ENCODE data around the gene EDC3.
"Not testable (repeated sequence)": the region's sequence is repeated elsewhere in the genome, so short reads cannot be mapped to it uniquely, and the experiment has no call there.

EDC3 gene

DNA sequence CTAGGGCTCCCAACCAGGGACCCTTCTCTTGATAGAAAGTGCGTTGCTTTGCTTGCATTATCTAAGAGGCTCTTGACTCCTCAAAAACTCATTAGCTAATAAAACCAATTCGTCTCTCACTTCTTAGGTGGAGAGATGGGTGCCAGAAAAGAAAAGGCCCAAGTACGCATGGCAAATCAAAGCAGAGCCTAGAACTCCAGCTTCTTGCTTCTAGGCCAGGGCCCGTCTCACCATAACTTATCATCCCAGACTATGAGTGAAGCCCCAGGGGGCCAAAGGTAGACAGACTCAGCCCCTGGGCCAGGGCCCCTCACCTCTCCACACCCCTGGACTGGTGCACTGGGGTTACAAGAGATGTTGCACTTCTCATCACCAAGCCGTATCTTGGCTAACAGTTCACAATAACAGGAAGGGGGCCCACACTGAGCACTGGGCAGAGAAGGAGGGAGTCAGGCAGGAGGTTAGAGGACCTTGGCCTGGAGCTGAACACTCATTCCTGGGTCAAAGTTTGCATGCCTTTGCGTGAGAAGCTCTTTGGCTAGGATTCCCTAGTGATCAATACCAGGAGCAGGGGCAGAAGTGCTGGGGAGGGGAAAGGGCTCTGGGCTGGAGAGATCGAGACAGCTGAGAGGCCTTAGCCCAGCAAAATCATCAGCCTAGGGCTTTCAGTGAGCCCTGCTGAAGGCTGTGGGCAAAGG is 34.9 kb upstream of the EDC3 start:
- H3K4me3 ChIP-seq (ENCODE audit: low read depth, low read length) = no peak overlapping the region
- no peak for DNase-seq (ENCODE audit: low read depth, low spot score)
- no peak for TF ChIP-seq CTCF (IDR thresholded peaks at IDR 0.05; ENCODE audit: insufficient read depth, low read length, missing control alignments)
- ChIA-PET CTCF (interaction anchor here (0.9 to 1.1 kb wide), 2 partner anchors 38 to 99 kb away, joined by 3 to 4 read pairs; no protein-coding TSS in a partner anchor), POLR2A (interaction anchor here (0.6 kb wide), 1 partner anchor 306 kb away, joined by 3 read pairs; no protein-coding TSS in a partner anchor)

- DNase-seq (ENCODE audit: low read depth, low spot score); CTCF ChIA-PET; POLR2A ChIA-PET; H3K4me3 ChIP-seq (ENCODE audit: low read depth, low read length): not testable (repeated sequence)
These were observed 33.5 kb upstream of the EDC3 start for GRCh38 chr15:74729372-74729771.

DNA sequence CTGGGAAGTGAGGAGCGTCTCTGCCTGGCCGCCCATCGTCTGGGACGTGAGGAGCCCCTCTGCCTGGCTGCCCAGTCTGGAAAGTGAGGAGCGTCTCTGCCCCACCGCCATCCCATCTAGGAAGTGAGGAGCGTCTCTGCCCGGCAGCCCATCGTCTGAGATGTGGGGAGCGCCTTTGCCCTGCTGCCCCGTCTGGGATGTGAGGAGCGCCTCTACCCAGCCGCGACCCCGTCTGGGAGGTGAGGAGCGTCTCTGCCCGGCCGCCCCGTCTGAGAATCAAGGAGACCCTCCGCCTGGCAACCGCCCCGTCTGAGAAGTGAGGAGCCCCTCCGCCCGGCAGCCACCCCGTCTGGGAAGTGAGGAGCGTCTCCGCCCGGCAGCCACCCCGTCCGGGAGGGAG is 32.9 kb upstream of the EDC3 start:
- POLR2A ChIA-PET = interaction anchor here (0.6 kb wide), 1 partner anchor 212 kb away, joined by 3 read pairs; no protein-coding TSS in a partner anchor
- CTCF ChIA-PET; H3K4me3 ChIP-seq (ENCODE audit: low read depth, low read length); DNase-seq (ENCODE audit: low read depth, low spot score): not testable (repeated sequence)

GRCh38 chr15:74727727-74728126 is 31.9 kb upstream of the EDC3 start:
- H3K4me3 ChIP-seq (ENCODE audit: low read depth, low read length) = no peak overlapping the region
- ChIA-PET POLR2A (interaction anchor here (0.6 kb wide), 1 partner anchor 213 kb away, joined by 3 read pairs; no protein-coding TSS in a partner anchor), CTCF (no interaction called here)
- TF ChIP-seq CTCF (IDR thresholded peaks at IDR 0.05; ENCODE audit: insufficient read depth, low read length, missing control alignments) = no peak
- DNase-seq (ENCODE audit: low read depth, low spot score) = no peak

DNA sequence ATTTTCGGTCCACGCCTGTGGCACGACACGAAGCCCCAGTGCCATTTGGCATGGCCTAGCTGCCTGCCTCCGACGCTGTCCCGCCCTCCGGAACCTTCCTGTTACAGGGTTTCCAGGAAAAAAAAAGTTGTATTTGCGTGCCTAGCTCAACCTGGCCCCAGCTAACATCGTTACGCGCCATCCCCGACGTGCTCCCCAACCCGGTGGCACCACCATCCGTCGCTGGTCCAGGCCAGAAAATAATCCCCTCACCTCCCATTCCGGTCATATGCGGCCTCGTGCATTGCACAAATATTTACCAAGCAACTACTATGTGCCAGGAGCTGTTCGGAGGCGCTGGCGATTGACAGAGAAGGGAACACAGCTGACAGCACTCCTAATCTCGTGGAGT is 30.9 kb upstream of the EDC3 start:
- CTCF ChIA-PET = interaction anchor here (0.9 to 2.0 kb wide), 2 partner anchors 42 to 92 kb away, joined by 3 to 8 read pairs; no protein-coding TSS in a partner anchor
- no peak for TF ChIP-seq CTCF (IDR thresholded peaks at IDR 0.05; ENCODE audit: insufficient read depth, low read length, missing control alignments)
- POLR2A ChIA-PET = no interaction called here
- DNase-seq (ENCODE audit: low read depth, low spot score) = no peak
- H3K4me3 ChIP-seq (ENCODE audit: low read depth, low read length) = peak overlapping the region; percentile 47

DNA sequence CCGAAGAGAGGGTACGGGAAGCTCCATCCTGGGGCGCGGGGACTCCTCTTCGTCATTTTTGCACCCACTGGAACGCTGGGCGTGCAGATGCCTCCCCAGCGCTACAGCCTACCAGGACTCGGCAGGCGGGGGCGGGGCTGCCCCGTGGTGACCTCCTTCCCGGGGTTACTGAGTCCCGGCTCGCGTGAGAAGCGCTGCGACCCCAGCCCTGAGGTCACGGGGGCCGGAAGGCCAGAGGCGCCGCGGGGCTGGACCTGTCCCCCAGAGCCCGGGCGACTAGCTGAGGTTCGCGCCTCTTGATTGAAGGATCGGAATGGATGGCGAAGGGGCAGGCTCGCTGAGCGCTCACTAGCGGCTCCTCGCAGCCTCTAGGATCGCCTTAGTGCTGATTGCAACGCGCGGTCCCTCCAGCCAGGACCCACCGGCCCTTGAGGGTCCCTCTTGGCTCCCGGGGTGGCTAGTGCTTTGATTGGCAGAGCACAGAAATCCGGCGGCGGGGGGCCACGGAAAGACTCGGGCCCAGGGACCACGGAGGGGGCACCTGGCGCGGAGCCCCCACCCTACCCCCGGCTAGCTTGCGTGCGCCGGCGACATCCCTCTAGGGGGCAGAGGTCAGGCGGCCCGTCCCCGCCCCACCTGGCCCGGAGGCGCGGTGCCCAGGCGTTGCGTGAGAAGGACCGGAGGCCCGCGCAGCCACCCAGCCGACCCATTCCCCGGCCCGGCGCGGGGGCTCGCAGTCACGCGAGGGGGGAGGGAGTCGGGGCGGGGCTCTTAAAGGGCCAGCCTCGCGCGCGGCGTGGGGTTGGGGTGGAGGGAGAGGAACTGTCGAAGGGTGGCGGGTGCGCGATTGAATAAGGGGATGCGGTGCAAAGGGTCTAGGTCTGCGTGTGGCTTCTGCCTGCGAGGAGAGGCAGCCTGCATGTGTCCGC is 30.3 kb upstream of the EDC3 start:
- no peak for TF ChIP-seq CTCF (IDR thresholded peaks at IDR 0.05; ENCODE audit: insufficient read depth, low read length, missing control alignments)
- ChIA-PET CTCF (interaction anchor here (0.8 to 2.0 kb wide), 4 partner anchors 43 to 92 kb away, joined by 3 to 8 read pairs (median 3); no protein-coding TSS in a partner anchor), POLR2A (no interaction called here)
- H3K4me3 ChIP-seq (ENCODE audit: low read depth, low read length) = peak overlapping the region; percentile 47
- DNase-seq (ENCODE audit: low read depth, low spot score) = no peak

DNA sequence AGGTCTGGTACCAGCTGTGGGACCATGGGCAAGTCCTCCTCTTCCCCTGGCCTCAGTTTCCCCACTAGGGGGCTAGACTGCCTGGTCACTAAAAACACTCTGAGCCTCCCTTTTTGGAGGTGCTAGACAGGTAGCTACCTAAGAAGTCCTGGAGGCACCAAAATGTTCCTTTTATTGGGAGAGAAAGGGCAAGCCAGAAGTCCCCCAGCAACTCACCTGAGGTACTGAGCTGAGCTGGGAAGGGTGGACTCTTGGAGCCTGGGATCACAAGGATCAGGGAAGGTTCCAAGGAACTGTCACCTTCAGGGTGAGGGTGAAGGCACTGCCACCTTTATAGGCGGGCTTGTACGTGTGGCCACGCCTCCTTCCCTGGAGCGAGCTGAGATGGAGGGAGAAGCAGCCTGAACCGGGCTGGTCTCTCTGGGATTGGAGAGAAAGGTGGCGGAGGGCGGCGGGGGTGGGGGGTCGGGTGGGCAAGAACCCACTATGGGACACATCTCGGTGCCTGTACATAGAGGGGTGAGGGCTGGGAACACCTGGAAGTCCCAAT is 29.5 kb upstream of the EDC3 start, which contains the start of gene CYP1A1:
Gene CYP1A1, minus strand, starts transcription at position 304 of the 550 bp plus-strand sequence. CDS start 2,431 bp downstream, outside the sequence.
- no peak for DNase-seq (ENCODE audit: low read depth, low spot score)
- ChIA-PET POLR2A (no interaction called here), CTCF (interaction anchor here (0.8 to 2.0 kb wide), 3 partner anchors 44 to 91 kb away, joined by 3 to 8 read pairs (median 3); no protein-coding TSS in a partner anchor)
- no peak for TF ChIP-seq CTCF (IDR thresholded peaks at IDR 0.05; ENCODE audit: insufficient read depth, low read length, missing control alignments)
- H3K4me3 ChIP-seq (ENCODE audit: low read depth, low read length) = peak within 1 kb of the TSS; percentile 47
